NB4 (cell line): ENCODE measurements around the gene ALDH5A1.

Source experiments
- CTCF ChIP-seq: IDR thresholded peaks from one replicate; pipeline ENCODE4 v1.5.1; 2012; ENCODE audit warnings: low read depth, low read length
- MYC ChIP-seq: IDR thresholded peaks from 2 replicates; pipeline ENCODE4 v1.6.1; 2011; ENCODE audit warnings: low read depth, low read length
- POLR2A ChIP-seq: IDR thresholded peaks from 2 replicates; pipeline ENCODE4 v1.6.1; 2011; ENCODE audit warnings: mild to moderate bottlenecking; ENCODE audit not compliant: insufficient read length; ENCODE audit errors: extremely low read depth
- TF ChIP-seq, protein P1 (sequence below): IDR thresholded peaks from 2 replicates; pipeline ENCODE4 v1.6.1; 2011; ENCODE audit warnings: low read depth, low read length

GRCh38 chr6:24529985-24530384, 35.2 kb downstream of the ALDH5A1 start:
- no peak for TF ChIP-seq CTCF
- no peak for TF ChIP-seq POLR2A
- TF ChIP-seq MYC, result no peak
- TF ChIP-seq, protein P1, sequence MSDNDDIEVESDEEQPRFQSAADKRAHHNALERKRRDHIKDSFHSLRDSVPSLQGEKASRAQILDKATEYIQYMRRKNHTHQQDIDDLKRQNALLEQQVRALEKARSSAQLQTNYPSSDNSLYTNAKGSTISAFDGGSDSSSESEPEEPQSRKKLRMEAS, result no peak
